Panc1 (cell line): ENCODE measurements around the gene WDR7. TPM values are rescaled to one million over a fixed set of nuclear protein-coding genes. Genes with fewer than 3 reads are reported as not detected.

Source experiments
- ATAC-seq: fragments of 200-7000 bp; cut with Tn5 transposase; 2 replicates; pipeline ENCODE4 v1.9.1; 2020; ENCODE audit warnings: mild to moderate bottlenecking, moderate library complexity
- BruUV-seq: library from RNA; stranded (reverse); fragments of 400-500 nt; replicated peaks from 2 replicates; lab custom pipeline; 2021; lab: Mats Ljungman, UMichigan
- CTCF ChIA-PET: fragments of 300-600 bp; sonication (Branson Sonifier 250); formaldehyde crosslinking; loops from one replicate; lab custom pipeline; 2022; ENCODE audit warnings: antibody characterized with exemption; lab: Charles Lee
- POLR2A ChIA-PET: fragments of 300-600 bp; sonication (Branson Sonifier 250); formaldehyde crosslinking; loops from one replicate; lab custom pipeline; 2022; ENCODE audit warnings: antibody characterized with exemption; lab: Charles Lee
- DNase-seq: peaks from one replicate; pipeline ENCODE4 v3.0.0-alpha.2; 2010; ENCODE audit warnings: low read depth, low spot score
- H3K27ac ChIP-seq: 2 replicates; pipeline ENCODE4 v1.5.1; 2011; ENCODE audit warnings: mild to moderate bottlenecking, low read length, inconsistent platforms
- H3K27me3 ChIP-seq: fragments of 200-500 bp; sonication (Bioruptor generic); 2 replicates; pipeline ENCODE4 v1.6.0; 2014; ENCODE audit warnings: low read length, inconsistent platforms; ENCODE audit not compliant: control insufficient read depth, insufficient read depth
- H3K36me3 ChIP-seq: fragments of 200-500 bp; sonication (Bioruptor generic); 2 replicates; pipeline ENCODE4 v1.5.1; 2014; ENCODE audit warnings: inconsistent platforms, mild to moderate bottlenecking, low read length, moderate library complexity; ENCODE audit not compliant: control insufficient read depth, insufficient read depth
- H3K4me1 ChIP-seq: 2 replicates; pipeline ENCODE4 v1.5.1; 2011; ENCODE audit warnings: inconsistent platforms, mild to moderate bottlenecking, low read length, moderate library complexity; ENCODE audit not compliant: control insufficient read depth, insufficient read depth
- H3K4me3 ChIP-seq, 2 experiments: 2 replicates each; pipeline ENCODE4 v1.5.1; 2011 to 2012; ENCODE audit warnings: low read depth in 2 of 2, low read length in 2 of 2, mild to moderate bottlenecking in 2 of 2, inconsistent platforms in 1 of 2, moderate library complexity in 1 of 2
- H3K9me3 ChIP-seq: fragments of 200-500 bp; sonication (Bioruptor generic); 2 replicates; pipeline ENCODE4 v1.5.1; 2014; ENCODE audit warnings: low read depth, mild to moderate bottlenecking, inconsistent platforms, low read length, moderate library complexity; ENCODE audit not compliant: control insufficient read depth, insufficient read depth
- POLR2AphosphoS5 ChIP-seq: IDR thresholded peaks from 2 replicates; pipeline ENCODE4 v1.6.1; 2012; ENCODE audit warnings: mild to moderate bottlenecking, low read depth, low read length, moderate library complexity
- SIN3A ChIP-seq: IDR thresholded peaks from 2 replicates; pipeline ENCODE4 v1.6.1; 2012; ENCODE audit warnings: low read depth, mild to moderate bottlenecking, low read length, moderate library complexity, borderline replicate concordance; ENCODE audit not compliant: insufficient read depth
- TCF7L2 ChIP-seq: IDR thresholded peaks from 2 replicates; pipeline ENCODE4 v1.6.1; 2011; ENCODE audit warnings: mild to moderate bottlenecking, low read depth, low read length, inconsistent platforms
- in situ Hi-C: cut with HindIII; loops from 2 replicates; pipeline ENCODE4 v1.10.0; 2016; ENCODE audit warnings: low sequenced_read_pairs, low pct_unique_long_range_greater_than_20kb
- intact Hi-C: fragments of 100-400 bp; cut with micrococcal nuclease; formaldehyde crosslinking; loops from one replicate; pipeline ENCODE4 v1.10.0; 2022; ENCODE audit not compliant: unreplicated experiment
- total RNA-seq: library from RNA; stranded (reverse); gene quantifications from one replicate; pipeline ENCODE4 v1.2.1, GENCODE V29; 2021; ENCODE audit not compliant: unreplicated experiment
- TF ChIP-seq, protein P1 (sequence below): fragments of 450-650 bp; IDR thresholded peaks from 2 replicates; pipeline ENCODE4 v1.5.1; 2017; ENCODE audit warnings: mild to moderate bottlenecking
- TF ChIP-seq, protein P2 (sequence below), 2 experiments: IDR thresholded peaks; 2 replicates each; pipeline ENCODE4 v1.6.1; 2011 to 2012; ENCODE audit warnings: low read depth in 2 of 2, control low read depth in 1 of 2, low read length in 1 of 2, mild to moderate bottlenecking in 1 of 2, moderate library complexity in 1 of 2; ENCODE audit not compliant: insufficient read depth in 1 of 2

WDR7 gene
- total RNA-seq, 1 experiment from 2014 or later, result 12.3 TPM

DNA sequence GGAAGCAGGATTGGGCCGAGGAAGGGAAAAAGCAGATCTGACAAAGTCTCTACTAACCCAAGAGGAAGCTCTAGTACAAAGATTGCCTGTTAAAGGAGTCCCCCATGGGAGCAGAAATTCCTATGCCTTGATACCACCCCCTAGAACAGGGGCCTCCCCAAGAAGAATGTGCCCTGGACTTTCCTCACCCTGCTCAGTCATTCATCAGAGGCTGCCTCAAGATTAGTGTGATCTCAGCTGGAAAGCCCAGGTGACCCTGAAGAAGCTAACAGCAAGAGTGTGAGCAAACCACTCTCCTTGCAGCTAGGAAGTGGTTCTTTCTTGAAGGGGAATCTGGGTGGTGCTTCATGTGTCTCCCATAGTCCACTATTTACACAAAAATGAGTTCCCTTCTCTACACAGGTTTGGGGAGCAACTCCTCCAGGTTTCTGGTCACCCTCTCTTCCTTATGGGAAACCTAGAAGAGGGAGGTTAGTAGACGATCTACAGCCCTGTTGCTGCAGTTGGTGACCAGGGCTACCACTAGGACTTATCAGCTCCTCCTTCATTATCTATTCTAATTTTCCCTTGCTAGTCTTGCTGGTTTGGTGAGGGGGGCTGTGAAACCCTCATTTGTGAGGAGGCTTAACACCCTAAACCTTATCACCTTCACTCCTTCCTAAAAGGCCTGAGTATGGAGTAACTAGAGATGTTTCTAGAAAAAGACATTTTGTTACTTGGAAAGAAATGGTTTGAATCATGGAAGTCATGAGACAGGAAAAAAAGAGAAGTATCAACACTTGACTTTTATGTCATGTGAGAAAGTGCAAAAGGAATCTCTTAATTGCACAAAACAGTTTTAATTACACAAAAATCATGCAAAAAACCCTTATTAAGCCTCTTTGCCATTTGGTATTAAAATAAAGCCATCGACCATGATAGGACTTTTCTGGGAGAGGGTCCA lies 2.9 kb upstream of the WDR7 start:
- no peaks in the 10 kb centered on the region for H3K27me3 ChIP-seq
- intact Hi-C loops (no loop called here), in situ Hi-C loops (no loop called here)
- no peaks in the 10 kb centered on the region for H3K9me3 ChIP-seq
- DNase-seq (no peak), ATAC-seq (no peak)
- H3K27ac ChIP-seq, result no peak overlapping the region
- TF ChIP-seq, protein P1, sequence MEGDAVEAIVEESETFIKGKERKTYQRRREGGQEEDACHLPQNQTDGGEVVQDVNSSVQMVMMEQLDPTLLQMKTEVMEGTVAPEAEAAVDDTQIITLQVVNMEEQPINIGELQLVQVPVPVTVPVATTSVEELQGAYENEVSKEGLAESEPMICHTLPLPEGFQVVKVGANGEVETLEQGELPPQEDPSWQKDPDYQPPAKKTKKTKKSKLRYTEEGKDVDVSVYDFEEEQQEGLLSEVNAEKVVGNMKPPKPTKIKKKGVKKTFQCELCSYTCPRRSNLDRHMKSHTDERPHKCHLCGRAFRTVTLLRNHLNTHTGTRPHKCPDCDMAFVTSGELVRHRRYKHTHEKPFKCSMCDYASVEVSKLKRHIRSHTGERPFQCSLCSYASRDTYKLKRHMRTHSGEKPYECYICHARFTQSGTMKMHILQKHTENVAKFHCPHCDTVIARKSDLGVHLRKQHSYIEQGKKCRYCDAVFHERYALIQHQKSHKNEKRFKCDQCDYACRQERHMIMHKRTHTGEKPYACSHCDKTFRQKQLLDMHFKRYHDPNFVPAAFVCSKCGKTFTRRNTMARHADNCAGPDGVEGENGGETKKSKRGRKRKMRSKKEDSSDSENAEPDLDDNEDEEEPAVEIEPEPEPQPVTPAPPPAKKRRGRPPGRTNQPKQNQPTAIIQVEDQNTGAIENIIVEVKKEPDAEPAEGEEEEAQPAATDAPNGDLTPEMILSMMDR, result no peak
- TF ChIP-seq SIN3A (no peak), POLR2AphosphoS5 (no peak), TCF7L2 (no peak)
- TF ChIP-seq, protein P2, sequence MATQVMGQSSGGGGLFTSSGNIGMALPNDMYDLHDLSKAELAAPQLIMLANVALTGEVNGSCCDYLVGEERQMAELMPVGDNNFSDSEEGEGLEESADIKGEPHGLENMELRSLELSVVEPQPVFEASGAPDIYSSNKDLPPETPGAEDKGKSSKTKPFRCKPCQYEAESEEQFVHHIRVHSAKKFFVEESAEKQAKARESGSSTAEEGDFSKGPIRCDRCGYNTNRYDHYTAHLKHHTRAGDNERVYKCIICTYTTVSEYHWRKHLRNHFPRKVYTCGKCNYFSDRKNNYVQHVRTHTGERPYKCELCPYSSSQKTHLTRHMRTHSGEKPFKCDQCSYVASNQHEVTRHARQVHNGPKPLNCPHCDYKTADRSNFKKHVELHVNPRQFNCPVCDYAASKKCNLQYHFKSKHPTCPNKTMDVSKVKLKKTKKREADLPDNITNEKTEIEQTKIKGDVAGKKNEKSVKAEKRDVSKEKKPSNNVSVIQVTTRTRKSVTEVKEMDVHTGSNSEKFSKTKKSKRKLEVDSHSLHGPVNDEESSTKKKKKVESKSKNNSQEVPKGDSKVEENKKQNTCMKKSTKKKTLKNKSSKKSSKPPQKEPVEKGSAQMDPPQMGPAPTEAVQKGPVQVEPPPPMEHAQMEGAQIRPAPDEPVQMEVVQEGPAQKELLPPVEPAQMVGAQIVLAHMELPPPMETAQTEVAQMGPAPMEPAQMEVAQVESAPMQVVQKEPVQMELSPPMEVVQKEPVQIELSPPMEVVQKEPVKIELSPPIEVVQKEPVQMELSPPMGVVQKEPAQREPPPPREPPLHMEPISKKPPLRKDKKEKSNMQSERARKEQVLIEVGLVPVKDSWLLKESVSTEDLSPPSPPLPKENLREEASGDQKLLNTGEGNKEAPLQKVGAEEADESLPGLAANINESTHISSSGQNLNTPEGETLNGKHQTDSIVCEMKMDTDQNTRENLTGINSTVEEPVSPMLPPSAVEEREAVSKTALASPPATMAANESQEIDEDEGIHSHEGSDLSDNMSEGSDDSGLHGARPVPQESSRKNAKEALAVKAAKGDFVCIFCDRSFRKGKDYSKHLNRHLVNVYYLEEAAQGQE (IDR thresholded peaks at IDR 0.05; ENCODE audit: insufficient read depth in 1 of 2, low read depth in 2 of 2, low read length in 1 of 2), result no peak
- H3K36me3 ChIP-seq, result no peaks in the 10 kb centered on the region
- ChIA-PET POLR2A (interaction anchor here (0.6 kb wide), 1 partner anchor 1083 kb away, joined by 3 read pairs; no protein-coding TSS in a partner anchor), CTCF (no interaction called here)
- no TSS peak for BruUV-seq
- H3K4me3 ChIP-seq, result no peak overlapping the region
- no peaks in the 10 kb centered on the region; the same call in 1 of the 2 replicates for H3K4me1 ChIP-seq

DNA sequence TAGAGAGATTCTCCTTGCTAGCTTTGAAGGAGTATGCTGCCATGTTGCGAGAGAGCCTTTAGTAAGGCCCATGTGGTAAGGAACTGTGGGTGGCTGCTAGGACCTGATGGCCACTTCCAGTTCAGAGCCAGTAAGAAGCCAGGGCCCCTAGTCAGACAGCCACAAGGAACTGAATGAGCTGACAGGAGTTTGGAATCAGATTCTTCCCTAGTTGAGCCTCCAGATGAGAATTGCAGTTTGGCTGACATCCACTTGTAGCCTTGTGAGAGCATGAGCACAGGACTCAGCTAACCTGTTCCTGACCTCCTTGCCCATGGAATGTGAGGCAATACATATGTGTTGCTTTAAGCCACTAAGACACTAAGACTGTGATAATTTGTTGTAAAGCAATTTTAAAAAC lies 1.2 kb upstream of the WDR7 start:
- Histone ChIP-seq H3K9me3 (no peaks in the 10 kb centered on the region), H3K36me3 (no peaks in the 10 kb centered on the region), H3K27me3 (no peaks in the 10 kb centered on the region), H3K4me1 (no peaks in the 10 kb centered on the region; the same call in 1 of the 2 replicates), H3K4me3 (no peak overlapping the region), H3K27ac (no peak overlapping the region)
- ATAC-seq (no peak), DNase-seq (no peak)
- ChIA-PET POLR2A (no interaction called here), CTCF (no interaction called here)
- no TSS peak for BruUV-seq
- TF ChIP-seq, protein P1, result no peak
- TF ChIP-seq TCF7L2, result no peak
- TF ChIP-seq, protein P2 (IDR thresholded peaks at IDR 0.05; ENCODE audit: insufficient read depth in 1 of 2, low read depth in 2 of 2, low read length in 1 of 2), result no peak
- no peak for TF ChIP-seq SIN3A
- no peak for TF ChIP-seq POLR2AphosphoS5
- intact Hi-C loops (no loop called here), in situ Hi-C loops (no loop called here)
